SK-MEL-5 (cell line): ENCODE measurements around the gene NTRK2. TPM values are rescaled to one million over a fixed set of nuclear protein-coding genes. Genes with fewer than 3 reads are reported as not detected.

Source experiments
- DNase-seq: peaks from one replicate; pipeline ENCODE4 v3.0.0-alpha.2; 2016; ENCODE audit warnings: low read depth, low spot score
- in situ Hi-C: cut with HindIII; loops from 2 replicates; pipeline ENCODE4 v1.10.0; 2016; ENCODE audit warnings: low sequenced_read_pairs, high pct_unique_total_duplicates, low pct_unique_long_range_greater_than_20kb
- total RNA-seq: library from RNA; depleted of rRNA; stranded (reverse); fragments of >200 nt; shearing (Covaris generic); gene quantifications from 2 replicates; pipeline ENCODE4 v1.2.3, GENCODE V29; 2014

The NTRK2 gene
- total RNA-seq, 1 experiment from 2014 or later: 1.0 TPM

GRCh38 chr9:84788803-84789462 lies 119.4 kb downstream of the NTRK2 start:
- in situ Hi-C loops: no loop called here
- DNase-seq: no peak

GRCh38 chr9:84789463-84789830 lies 119.9 kb downstream of the NTRK2 start:
- DNase-seq: no peak
- in situ Hi-C loops: no loop called here

GRCh38 chr9:84791643-84792042 lies 122.1 kb downstream of the NTRK2 start:
- DNase-seq: no peak
- in situ Hi-C loops: no loop called here

GRCh38 chr9:84793251-84793650 lies 123.7 kb downstream of the NTRK2 start:
- in situ Hi-C loops: no loop called here
- DNase-seq: no peak

- in situ Hi-C loops: no loop called here
- DNase-seq: no peak
These were observed 125.6 kb downstream of the NTRK2 start for GRCh38 chr9:84794981-84795637.

- DNase-seq: no peak
- in situ Hi-C loops: no loop called here
These were observed 126.9 kb downstream of the NTRK2 start for GRCh38 chr9:84796404-84796803.

GRCh38 chr9:84799251-84799650 lies 129.7 kb downstream of the NTRK2 start:
- in situ Hi-C loops: no loop called here
- DNase-seq: no peak

- DNase-seq: no peak
- in situ Hi-C loops: no loop called here
These were observed 135.6 kb downstream of the NTRK2 start for GRCh38 chr9:84804951-84805694.

GRCh38 chr9:84807431-84807830 lies 137.9 kb downstream of the NTRK2 start:
- no peak for DNase-seq
- in situ Hi-C loops: no loop called here

GRCh38 chr9:84807870-84808390 lies 138.4 kb downstream of the NTRK2 start:
- in situ Hi-C loops: no loop called here
- no peak for DNase-seq

- in situ Hi-C loops: no loop called here
- no peak for DNase-seq
These were observed 138.9 kb downstream of the NTRK2 start for GRCh38 chr9:84808416-84808815.

GRCh38 chr9:84811072-84811750 lies 141.7 kb downstream of the NTRK2 start:
- in situ Hi-C loops: no loop called here
- no peak for DNase-seq

GRCh38 chr9:84811751-84812074 lies 142.2 kb downstream of the NTRK2 start:
- no peak for DNase-seq
- in situ Hi-C loops: no loop called here

GRCh38 chr9:84812355-84812754 lies 142.8 kb downstream of the NTRK2 start:
- no peak for DNase-seq
- in situ Hi-C loops: no loop called here

GRCh38 chr9:84812847-84813246 lies 143.3 kb downstream of the NTRK2 start:
- in situ Hi-C loops: no loop called here

GRCh38 chr9:84815554-84815953 lies 146.0 kb downstream of the NTRK2 start:
- in situ Hi-C loops: no loop called here
- no peak for DNase-seq

More at GRCh38 chr9:84812847-84813246, 143.3 kb downstream of the NTRK2 start:
- DNase-seq: no peak

GRCh38 chr9:84817038-84817437 lies 147.5 kb downstream of the NTRK2 start:
- no peak for DNase-seq

GRCh38 chr9:84818791-84819190 lies 149.3 kb downstream of the NTRK2 start:
- in situ Hi-C loops: no loop called here
- DNase-seq: no peak

More at GRCh38 chr9:84817038-84817437, 147.5 kb downstream of the NTRK2 start:
- in situ Hi-C loops: no loop called here
